Muscle layer of colon (tissue), 2 donors: ENCODE measurements around the gene CTDNEP1.

Experiments
- H3K27ac ChIP-seq: one replicate; pipeline ENCODE4 v1.7.0; 2013; ENCODE audit warnings: low read depth, mild to moderate bottlenecking, low read length, moderate library complexity
- H3K27me3 ChIP-seq, 2 donors: one replicate each; pipeline ENCODE4 v1.7.0; 2013; ENCODE audit warnings: low read length in 2 of 2, mild to moderate bottlenecking in 2 of 2; ENCODE audit not compliant: insufficient read depth in 2 of 2, control insufficient read depth in 1 of 2
- H3K36me3 ChIP-seq: one replicate; pipeline ENCODE4 v1.7.0; 2013; ENCODE audit warnings: mild to moderate bottlenecking, low read length; ENCODE audit not compliant: insufficient read depth
- H3K4me1 ChIP-seq: one replicate; pipeline ENCODE4 v1.7.0; 2013; ENCODE audit warnings: mild to moderate bottlenecking, low read length; ENCODE audit not compliant: insufficient read depth
- H3K4me3 ChIP-seq, 2 donors: one replicate each; pipeline ENCODE4 v1.7.0; 2013; ENCODE audit warnings: low read length in 2 of 2, low read depth in 1 of 2, mild to moderate bottlenecking in 1 of 2, moderate library complexity in 1 of 2
- H3K9ac ChIP-seq: one replicate; pipeline ENCODE4 v1.7.0; 2013; ENCODE audit warnings: low read length
- H3K9me3 ChIP-seq: one replicate; pipeline ENCODE4 v1.7.0; 2013; ENCODE audit warnings: mild to moderate bottlenecking, low read length
- donor health status: abdominal sarcoma.
- donor health status: Adenocarcinoma of cecum.

CTDNEP1 gene

GRCh38 chr17:7215652-7216180, 35.8 kb downstream of the CTDNEP1 start:
- H3K4me1 ChIP-seq = peaks cover 58% of the 10 kb centered on the region
- peak overlapping the region; percentile 61 for H3K9ac ChIP-seq
- no peaks in the 10 kb centered on the region for H3K36me3 ChIP-seq
- H3K27me3 ChIP-seq = no peaks in the 10 kb centered on the region
- H3K4me3 ChIP-seq = peak overlapping the region in 1 of 2 donors; percentile 85
- H3K27ac ChIP-seq = peak overlapping the region; percentile 61
- H3K9me3 ChIP-seq = no peaks in the 10 kb centered on the region

DNA sequence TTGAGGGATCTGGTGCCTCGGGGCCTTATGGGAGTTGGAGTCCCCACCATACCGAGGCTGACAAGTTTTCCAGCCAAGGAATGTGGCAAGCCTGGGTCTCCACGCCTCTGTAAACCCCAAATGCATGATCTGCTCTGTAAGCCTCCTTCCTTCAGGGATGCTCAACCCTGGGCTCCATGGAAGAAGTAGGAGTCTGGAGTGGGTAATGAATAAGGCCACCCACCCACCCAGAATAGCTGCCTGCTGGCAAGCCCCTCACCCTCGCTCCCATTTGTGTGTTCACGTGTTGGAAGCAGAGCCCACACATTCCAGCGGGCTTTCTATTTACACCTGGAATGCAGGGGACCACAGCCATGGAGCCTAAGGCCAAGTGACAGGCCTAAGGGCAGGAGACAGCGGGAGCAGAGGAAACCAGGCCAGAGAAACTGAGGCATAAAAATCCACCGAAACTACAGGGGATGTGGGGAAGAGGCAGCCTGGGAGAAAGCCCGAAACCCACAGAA, 36.3 kb downstream of the CTDNEP1 start:
- Histone ChIP-seq H3K27ac (peak overlapping the region; percentile 50), H3K9me3 (no peaks in the 10 kb centered on the region), H3K4me1 (peaks cover 53% of the 10 kb centered on the region), H3K9ac (no peak overlapping the region), H3K36me3 (no peaks in the 10 kb centered on the region), H3K4me3 (peak overlapping the region in 1 of 2 donors; percentile 85), H3K27me3 (no peaks in the 10 kb centered on the region)

DNA sequence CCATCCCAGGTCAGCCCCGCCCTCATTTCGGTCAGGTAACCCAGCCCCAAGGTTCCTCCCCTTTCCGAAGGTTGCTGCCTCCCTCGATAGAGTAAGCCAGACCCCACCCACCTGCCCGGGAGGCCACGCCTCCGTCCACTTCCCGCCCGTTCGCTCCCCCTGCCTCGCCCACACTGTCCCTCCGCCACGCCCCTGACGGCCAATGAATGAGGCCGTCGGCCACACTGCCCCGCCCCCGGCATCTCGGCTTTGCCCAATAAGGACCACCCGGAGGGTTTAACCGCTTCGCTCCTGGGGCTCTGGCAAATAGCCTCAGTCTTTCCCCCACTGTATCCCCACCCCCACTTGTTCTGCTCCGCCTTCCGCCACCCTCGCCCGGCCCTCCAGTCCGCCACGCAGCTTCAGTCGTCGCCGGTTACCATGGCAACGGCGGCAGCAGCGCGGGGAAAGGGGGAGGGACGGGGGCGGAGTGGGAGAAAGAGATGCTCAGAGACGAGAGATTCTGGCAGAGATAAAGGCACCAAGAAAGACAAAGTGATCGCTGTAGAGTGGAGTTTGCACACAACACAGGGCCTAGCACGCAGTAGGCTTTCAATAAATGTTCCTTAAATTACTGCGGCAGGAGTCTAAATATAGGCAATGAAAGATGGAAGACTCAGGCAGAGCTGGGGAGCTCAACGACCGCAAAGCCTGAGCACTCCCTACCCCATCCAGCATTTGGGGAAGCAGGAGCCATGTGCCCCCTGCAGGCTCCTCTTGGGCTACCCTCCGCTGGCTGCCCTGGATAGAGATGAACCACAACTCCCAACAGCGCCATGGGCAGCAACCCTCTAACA, 37.0 kb downstream of the CTDNEP1 start:
- Histone ChIP-seq H3K27me3 (no peaks in the 10 kb centered on the region), H3K9me3 (no peaks in the 10 kb centered on the region), H3K27ac (peak overlapping the region; percentile 90), H3K36me3 (no peaks in the 10 kb centered on the region), H3K9ac (no peak overlapping the region), H3K4me3 (peak overlapping the region; percentile 39 to 85), H3K4me1 (peaks cover 52% of the 10 kb centered on the region)

DNA sequence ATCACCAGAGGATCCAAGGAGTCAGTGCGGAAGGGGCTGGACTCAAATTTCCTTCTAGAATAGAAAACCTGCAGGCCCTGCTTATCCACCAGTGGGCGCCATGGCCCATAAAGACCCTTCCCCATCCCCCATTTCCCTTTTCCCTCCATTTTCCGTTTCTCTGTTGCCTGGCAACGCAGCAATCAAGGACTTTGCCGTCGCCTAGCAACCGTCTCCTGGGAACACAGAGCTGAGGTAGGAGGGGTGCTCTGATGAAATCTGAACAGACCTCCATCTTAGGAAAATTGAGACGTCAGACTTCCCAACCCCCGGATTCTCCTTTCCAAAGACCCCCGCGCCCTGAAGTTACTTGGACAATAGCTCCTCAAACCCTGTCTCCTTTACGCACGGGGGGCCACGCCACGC, 37.6 kb downstream of the CTDNEP1 start:
- no peak overlapping the region for H3K27ac ChIP-seq
- peak overlapping the region; percentile 39 to 85 for H3K4me3 ChIP-seq
- H3K9me3 ChIP-seq = no peaks in the 10 kb centered on the region
- no peaks in the 10 kb centered on the region for H3K27me3 ChIP-seq
- no peaks in the 10 kb centered on the region for H3K36me3 ChIP-seq
- H3K4me1 ChIP-seq = peaks cover 45% of the 10 kb centered on the region
- H3K9ac ChIP-seq = no peak overlapping the region

DNA sequence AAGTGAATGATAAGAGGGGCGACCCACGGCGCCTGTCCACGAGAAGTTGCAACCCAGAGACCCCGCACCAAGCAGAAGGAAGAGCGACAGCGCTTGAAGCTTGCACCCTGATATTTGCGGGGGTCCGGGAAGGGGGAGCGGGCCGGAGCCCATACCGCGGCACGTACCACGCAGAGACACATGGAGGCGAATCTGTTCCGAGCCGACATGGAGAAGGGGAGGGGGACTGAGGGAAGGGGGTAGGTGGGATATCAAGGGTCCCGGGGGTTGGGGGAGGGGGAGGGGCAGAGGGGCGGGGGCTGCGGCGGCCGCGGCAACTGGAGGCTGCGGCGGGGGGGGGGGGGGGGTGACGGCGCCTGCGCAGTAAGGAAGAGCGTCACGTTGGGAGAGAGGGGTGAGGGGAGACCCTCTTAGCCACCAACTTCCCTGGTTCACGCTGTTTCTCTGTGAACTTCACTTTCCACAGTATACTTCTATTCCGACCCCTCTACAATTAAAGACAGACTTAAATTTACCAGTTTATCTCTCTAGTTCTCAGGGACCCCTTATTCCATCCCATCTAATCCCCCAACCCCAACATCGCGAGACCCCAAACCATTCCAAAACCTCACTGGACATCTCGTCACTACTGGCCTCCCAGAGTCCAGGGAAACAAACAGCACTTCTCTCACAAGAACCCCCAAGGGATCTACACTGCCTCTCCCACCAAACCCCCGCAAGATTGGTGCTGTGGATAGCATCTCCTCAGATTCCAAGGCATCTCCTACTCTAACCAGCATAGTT, 39.9 kb downstream of the CTDNEP1 start:
- no peaks in the 10 kb centered on the region for H3K27me3 ChIP-seq
- H3K9ac ChIP-seq = no peak overlapping the region
- H3K4me3 ChIP-seq = no peak overlapping the region
- H3K9me3 ChIP-seq = no peaks in the 10 kb centered on the region
- no peak overlapping the region for H3K27ac ChIP-seq
- no peaks in the 10 kb centered on the region for H3K36me3 ChIP-seq
- peaks cover 33% of the 10 kb centered on the region for H3K4me1 ChIP-seq

- Histone ChIP-seq H3K36me3 (no peaks in the 10 kb centered on the region), H3K9ac (no peak overlapping the region), H3K27me3 (no peaks in the 10 kb centered on the region), H3K9me3 (no peaks in the 10 kb centered on the region), H3K27ac (no peak overlapping the region), H3K4me1 (peaks cover 30% of the 10 kb centered on the region), H3K4me3 (no peak overlapping the region)
These were observed 42.6 kb downstream of the CTDNEP1 start for GRCh38 chr17:7208754-7209460.

DNA sequence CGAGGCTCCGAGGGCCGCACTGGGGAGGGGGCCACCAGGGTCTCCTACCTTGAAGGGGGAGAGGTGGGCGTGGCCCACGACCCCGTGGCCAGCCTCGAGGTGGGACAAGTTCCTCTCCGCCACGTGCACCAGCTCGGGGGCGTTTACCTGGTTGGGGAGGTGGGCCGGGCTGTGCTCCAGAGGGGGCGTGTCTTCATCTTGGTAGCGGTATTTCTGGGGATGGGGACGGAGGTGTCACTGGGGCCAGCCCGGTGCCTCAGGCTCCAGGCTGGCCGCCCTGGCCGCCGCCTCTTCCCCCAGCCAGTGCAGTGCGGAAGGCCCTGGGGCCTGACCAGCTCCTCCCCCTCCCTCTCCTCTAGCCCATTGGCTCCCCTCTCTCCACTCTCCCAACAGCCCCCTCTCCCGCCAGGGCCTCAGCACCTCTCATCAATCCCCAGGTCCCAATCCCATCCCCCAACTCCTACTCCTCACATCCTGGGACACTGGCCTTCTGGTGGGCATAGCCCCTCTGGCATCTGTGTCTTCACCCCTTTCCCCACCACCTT, 43.4 kb downstream of the CTDNEP1 start:
- no peak overlapping the region for H3K9ac ChIP-seq
- peaks cover 23% of the 10 kb centered on the region for H3K4me1 ChIP-seq
- no peak overlapping the region for H3K27ac ChIP-seq
- H3K27me3 ChIP-seq = no peaks in the 10 kb centered on the region
- no peak overlapping the region for H3K4me3 ChIP-seq
- peaks cover 8% of the 10 kb centered on the region for H3K36me3 ChIP-seq
- H3K9me3 ChIP-seq = no peaks in the 10 kb centered on the region

DNA sequence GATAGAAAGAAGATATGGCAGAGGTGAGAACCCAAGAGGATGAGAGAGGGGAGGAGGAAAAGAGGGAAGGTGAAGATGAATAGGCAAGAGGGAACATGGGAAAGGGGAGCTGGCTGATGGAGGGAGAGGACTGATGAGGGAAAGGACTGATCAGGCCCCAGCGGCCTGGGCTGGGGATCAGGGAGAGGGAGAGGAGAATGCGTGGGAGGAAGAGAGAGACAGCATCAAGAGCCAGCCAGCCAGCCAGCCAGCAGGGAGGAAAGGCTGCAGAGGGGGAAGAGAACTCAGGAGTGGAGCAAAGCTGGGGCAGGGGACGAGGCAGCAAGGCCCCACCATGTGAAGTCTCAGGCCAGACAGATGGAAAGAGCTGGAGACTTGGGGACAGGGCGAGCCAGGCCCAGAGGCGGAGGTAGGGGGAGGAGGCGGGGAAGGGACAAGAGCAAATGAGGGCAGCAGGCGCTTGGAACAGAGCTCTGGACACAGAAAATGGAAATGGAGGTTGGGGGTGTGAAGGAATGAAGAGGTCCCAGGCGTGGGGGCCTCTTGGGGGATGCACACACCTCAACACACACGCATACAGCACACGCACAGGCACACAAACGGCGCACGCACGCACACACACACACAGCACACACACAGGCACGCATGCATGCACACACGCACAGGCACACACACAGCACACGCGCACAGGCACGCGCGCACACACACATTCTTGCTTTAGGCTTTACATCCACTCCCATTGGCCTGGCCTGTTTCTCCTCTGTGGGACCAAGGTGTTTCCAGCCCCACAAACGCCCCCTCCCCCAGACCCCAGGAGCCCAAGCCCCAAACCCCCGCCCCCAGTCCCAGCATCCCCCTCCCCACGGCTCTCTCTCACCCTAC, 44.2 kb downstream of the CTDNEP1 start:
- peaks cover 21% of the 10 kb centered on the region for H3K4me1 ChIP-seq
- H3K9ac ChIP-seq = no peak overlapping the region
- no peak overlapping the region for H3K4me3 ChIP-seq
- H3K36me3 ChIP-seq = peaks cover 15% of the 10 kb centered on the region
- H3K9me3 ChIP-seq = no peaks in the 10 kb centered on the region
- H3K27me3 ChIP-seq = no peaks in the 10 kb centered on the region
- H3K27ac ChIP-seq = no peak overlapping the region

DNA sequence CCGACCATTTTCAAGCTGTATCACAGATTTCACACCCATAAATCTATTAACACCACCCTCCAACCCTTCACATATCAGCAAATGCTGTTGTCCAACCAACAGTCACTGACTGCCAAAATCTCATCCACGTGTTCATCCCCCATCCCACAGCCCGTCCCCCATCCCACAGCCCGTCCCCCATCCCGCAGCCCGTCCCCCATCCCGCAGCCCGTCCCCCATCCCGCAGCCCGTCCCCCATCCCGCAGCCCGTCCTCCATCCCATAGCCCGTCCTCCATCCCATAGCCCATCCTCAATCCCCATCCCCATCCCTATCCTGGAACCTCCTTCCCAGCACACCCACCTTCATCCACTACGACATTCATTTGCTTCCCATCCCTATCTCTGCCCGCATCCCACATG, 46.0 kb downstream of the CTDNEP1 start:
- H3K4me3 ChIP-seq = peak overlapping the region; percentile 56 to 65
- no peaks in the 10 kb centered on the region for H3K27me3 ChIP-seq
- H3K9ac ChIP-seq = peak overlapping the region; percentile 57
- no peaks in the 10 kb centered on the region for H3K9me3 ChIP-seq
- H3K27ac ChIP-seq = peak overlapping the region; percentile 52
- peaks cover 18% of the 10 kb centered on the region for H3K36me3 ChIP-seq
- peaks cover 14% of the 10 kb centered on the region for H3K4me1 ChIP-seq

GRCh38 chr17:7204828-7205461, 46.6 kb downstream of the CTDNEP1 start:
- Histone ChIP-seq H3K4me1 (peaks cover 14% of the 10 kb centered on the region), H3K9ac (peak overlapping the region; percentile 57), H3K36me3 (peaks cover 18% of the 10 kb centered on the region), H3K4me3 (peak overlapping the region; percentile 56 to 65), H3K27ac (peak overlapping the region; percentile 52), H3K27me3 (no peaks in the 10 kb centered on the region), H3K9me3 (no peaks in the 10 kb centered on the region)
